Measurements from ENCODE around the gene MATCAP1.

MATCAP1 gene

GRCh38 chr16:67195676-67196075 is 11.9 kb upstream of the MATCAP1 start:
- H3K4me3 ChIP-seq (replicated peaks; ENCODE audit: low read depth, low read length): no peak overlapping the region
- no peak for DNase-seq (ENCODE audit: extremely low read depth, low read depth)
- no peak for TF ChIP-seq CTCF (IDR thresholded peaks at IDR 0.05; ENCODE audit: low read depth, low read length, missing control alignments)

GRCh38 chr16:67194260-67194659 is 10.5 kb upstream of the MATCAP1 start:
- no peak for DNase-seq (ENCODE audit: extremely low read depth, low read depth)
- TF ChIP-seq CTCF (IDR thresholded peaks at IDR 0.05; ENCODE audit: low read depth, low read length, missing control alignments): no peak
- peak overlapping the region; percentile 100; the same call in 1 of the 2 replicates for H3K4me3 ChIP-seq (replicated peaks; ENCODE audit: low read depth, low read length)

- no peak for TF ChIP-seq CTCF (IDR thresholded peaks at IDR 0.05; ENCODE audit: low read depth, low read length, missing control alignments)
- peak overlapping the region; percentile 100 for H3K4me3 ChIP-seq (replicated peaks; ENCODE audit: low read depth, low read length)
Measured at GRCh38 chr16:67193536-67193935, 9.8 kb upstream of the MATCAP1 start.

GRCh38 chr16:67192781-67193361 is 9.1 kb upstream of the MATCAP1 start:
- peak overlapping the region; percentile 100 for H3K4me3 ChIP-seq (replicated peaks; ENCODE audit: low read depth, low read length)
- TF ChIP-seq CTCF (IDR thresholded peaks at IDR 0.05; ENCODE audit: low read depth, low read length, missing control alignments): no peak
- no peak for DNase-seq (ENCODE audit: extremely low read depth, low read depth)

More at GRCh38 chr16:67193536-67193935, 9.8 kb upstream of the MATCAP1 start:
- no peak for DNase-seq (ENCODE audit: extremely low read depth, low read depth)

- no peak for TF ChIP-seq CTCF (IDR thresholded peaks at IDR 0.05; ENCODE audit: low read depth, low read length, missing control alignments)
- DNase-seq (ENCODE audit: extremely low read depth, low read depth): no peak
- H3K4me3 ChIP-seq (replicated peaks; ENCODE audit: low read depth, low read length): peak within 1 kb of the TSS; percentile 100
Measured at GRCh38 chr16:67191995-67192681, 8.4 kb upstream of the MATCAP1 start, which contains the start of gene E2F4. Gene E2F4, plus strand, starts transcription at chr16:67192155. Its CDS starts 73 bp downstream, at chr16:67192228.

- peak overlapping the region; percentile 100 for H3K4me3 ChIP-seq (replicated peaks; ENCODE audit: low read depth, low read length)
- no peak for TF ChIP-seq CTCF (IDR thresholded peaks at IDR 0.05; ENCODE audit: low read depth, low read length, missing control alignments)
- no peak for DNase-seq (ENCODE audit: extremely low read depth, low read depth)
Measured at GRCh38 chr16:67191411-67191994, 7.7 kb upstream of the MATCAP1 start.
